CD4-positive, CD25-positive, alpha-beta regulatory T cell (primary cell): ENCODE measurements around the gene GCM1. TPM values are rescaled to one million over a fixed set of nuclear protein-coding genes. Genes with fewer than 3 reads are reported as not detected.
"Not testable (repeated sequence)": the region's sequence is repeated elsewhere in the genome, so short reads cannot be mapped to it uniquely, and the experiment has no call there.

Source experiments
- ATAC-seq, 2 donors: fragments of 150-1000 bp; cut with Tn5 transposase; one replicate each; pipeline ENCODE4 v1.10.0; 2021; ENCODE audit warnings: low read depth in 2 of 2, moderate number of reproducible peaks in 2 of 2, moderate library complexity in 1 of 2
- DNase-seq, 3 donors: peaks; one replicate each; pipeline versions ENCODE4 v3.0.0 to v3.0.0-alpha.2; 2012 to 2022; ENCODE audit warnings: mixed read lengths in 1 of 3
- H3K27ac ChIP-seq: one replicate; pipeline ENCODE4 v1.7.0; 2013; ENCODE audit warnings: mild to moderate bottlenecking, low read length; ENCODE audit not compliant: insufficient read depth, poor library complexity, severe bottlenecking
- H3K27me3 ChIP-seq: one replicate; pipeline ENCODE4 v1.7.0; 2013; ENCODE audit warnings: low read length; ENCODE audit not compliant: control insufficient read depth, insufficient read depth
- H3K36me3 ChIP-seq: one replicate; pipeline ENCODE4 v1.7.0; 2013; ENCODE audit warnings: mild to moderate bottlenecking, low read length, moderate library complexity; ENCODE audit not compliant: control insufficient read depth, insufficient read depth
- H3K4me1 ChIP-seq: 2 replicates; pipeline ENCODE4 v1.7.0; 2013; ENCODE audit warnings: mild to moderate bottlenecking, low read length; ENCODE audit not compliant: insufficient read depth, control insufficient read depth, poor library complexity, severe bottlenecking
- H3K4me3 ChIP-seq: one replicate; pipeline ENCODE4 v1.7.0; 2013; ENCODE audit warnings: low read depth, mild to moderate bottlenecking, low read length, moderate library complexity
- H3K9me3 ChIP-seq, 2 experiments: 1 replicate in 1 of 2; 2 replicates in 1 of 2; pipeline ENCODE4 v1.7.0; 2013; ENCODE audit warnings: low read length in 2 of 2, mild to moderate bottlenecking in 1 of 2, moderate library complexity in 1 of 2; ENCODE audit not compliant: control insufficient read depth in 2 of 2
- H3K27ac Mint-ChIP-seq, 3 donors: one replicate each; pipeline ENCODE4 v1.8.0; 2020 to 2022; ENCODE audit warnings: mild to moderate bottlenecking in 3 of 3, mixed read lengths in 3 of 3, moderate library complexity in 2 of 3
- H3K27me3 Mint-ChIP-seq: one replicate; pipeline ENCODE4 v1.8.0; 2022; ENCODE audit warnings: mild to moderate bottlenecking, mixed read lengths
- H3K36me3 Mint-ChIP-seq: one replicate; pipeline ENCODE4 v1.8.0; 2020; ENCODE audit warnings: mixed read lengths
- H3K4me1 Mint-ChIP-seq, 4 donors: one replicate each; pipeline ENCODE4 v1.8.0; 2020 to 2022; ENCODE audit warnings: mixed read lengths in 4 of 4, mild to moderate bottlenecking in 1 of 4
- H3K4me3 Mint-ChIP-seq, 4 donors: one replicate each; pipeline ENCODE4 v1.8.0; 2020 to 2022; ENCODE audit warnings: mild to moderate bottlenecking in 4 of 4, mixed read lengths in 4 of 4, moderate library complexity in 3 of 4
- H3K9me3 Mint-ChIP-seq, 7 donors: one replicate each; pipeline ENCODE4 v1.8.0; 2020 to 2022; ENCODE audit warnings: mixed read lengths in 7 of 7, mild to moderate bottlenecking in 3 of 7, moderate library complexity in 2 of 7
- polyA plus RNA-seq, 4 donors: library from polyadenylated mRNA; unstranded; fragments of 300-500 nt; fragmentation: Illumina TruSeq; gene quantifications; one replicate each; pipeline ENCODE4 v1.2.3, GENCODE V29; 2021
- total RNA-seq: library from RNA; stranded (reverse); gene quantifications from one replicate; pipeline ENCODE4 v1.2.3, GENCODE V29; 2022

Gene GCM1
- total and polyA plus RNA-seq, 5 donors from 2014 or later: 0.09 to 0.22 (median 0.10) TPM; not detected in 2

GRCh38 chr6:53162606-53163005 is 14.0 kb upstream of the GCM1 start:
- no peaks in the 10 kb centered on the region for H3K9me3 ChIP-seq
- H3K36me3 ChIP-seq: no peaks in the 10 kb centered on the region
- H3K36me3 Mint-ChIP-seq: no peaks in the 10 kb centered on the region
- no peak overlapping the region for H3K27ac ChIP-seq
- H3K4me1 Mint-ChIP-seq: peaks cover 0 to 10% (median 6%) of the 10 kb centered on the region in 4 donors
- H3K4me1 ChIP-seq: peaks cover 4% of the 10 kb centered on the region
- H3K4me3 Mint-ChIP-seq: no peak overlapping the region
- DNase-seq (peak in 1 of 3 donors; percentile 42), ATAC-seq (peak in 1 of 2 donors; percentile 60)
- H3K4me3 ChIP-seq: no peak overlapping the region
- H3K9me3 Mint-ChIP-seq: peaks cover 0 to 1% (median 0%) of the 10 kb centered on the region in 7 donors
- H3K27ac Mint-ChIP-seq: peak overlapping the region; percentile 21 to 60 (median 44)
- no peaks in the 10 kb centered on the region for H3K27me3 ChIP-seq
- H3K27me3 Mint-ChIP-seq: no peaks in the 10 kb centered on the region

- Mint-ChIP-seq H3K27ac (no peak overlapping the region), H3K4me3 (no peak overlapping the region), H3K9me3 (peaks cover 0 to 1% (median 0%) of the 10 kb centered on the region in 7 donors), H3K36me3 (no peaks in the 10 kb centered on the region), H3K27me3 (no peaks in the 10 kb centered on the region), H3K4me1 (peaks cover 0 to 10% (median 6%) of the 10 kb centered on the region in 4 donors)
- no peaks in the 10 kb centered on the region for H3K36me3 ChIP-seq
- no peak overlapping the region for H3K27ac ChIP-seq
- ATAC-seq (no peak), DNase-seq (no peak)
- no peak overlapping the region for H3K4me3 ChIP-seq
- no peaks in the 10 kb centered on the region for H3K9me3 ChIP-seq
- H3K4me1 ChIP-seq: peaks cover 4% of the 10 kb centered on the region
- H3K27me3 ChIP-seq: no peaks in the 10 kb centered on the region
Observed at GRCh38 chr6:53161481-53162009, 12.9 kb upstream of the GCM1 start.

- Histone ChIP-seq H3K9me3 (no peaks in the 10 kb centered on the region), H3K4me3 (no peak overlapping the region), H3K27me3 (no peaks in the 10 kb centered on the region), H3K4me1 (peaks cover 4% of the 10 kb centered on the region), H3K36me3 (no peaks in the 10 kb centered on the region), H3K27ac (no peak overlapping the region)
- no peak for DNase-seq
- Mint-ChIP-seq H3K27me3 (no peaks in the 10 kb centered on the region), H3K36me3 (no peaks in the 10 kb centered on the region), H3K4me3 (no peak overlapping the region), H3K27ac (no peak overlapping the region), H3K4me1 (peaks cover 0 to 10% (median 6%) of the 10 kb centered on the region in 4 donors), H3K9me3 (peaks cover 0 to 1% (median 0%) of the 10 kb centered on the region in 7 donors)
- ATAC-seq: no peak
Observed at GRCh38 chr6:53159558-53159957, 10.9 kb upstream of the GCM1 start.

- not testable (repeated sequence) for H3K4me3 Mint-ChIP-seq, H3K27ac ChIP-seq, H3K27me3 ChIP-seq, H3K9me3 Mint-ChIP-seq, H3K9me3 ChIP-seq, H3K4me3 ChIP-seq, H3K27ac Mint-ChIP-seq, H3K4me1 ChIP-seq, H3K36me3 Mint-ChIP-seq, ATAC-seq, H3K27me3 Mint-ChIP-seq, DNase-seq, H3K36me3 ChIP-seq, H3K4me1 Mint-ChIP-seq
Observed at GRCh38 chr6:53158076-53158475, 9.4 kb upstream of the GCM1 start.

GRCh38 chr6:53155279-53155678 is 6.6 kb upstream of the GCM1 start:
- H3K27ac ChIP-seq, H3K27ac Mint-ChIP-seq, H3K27me3 ChIP-seq, H3K9me3 ChIP-seq, DNase-seq, H3K36me3 ChIP-seq, H3K4me1 ChIP-seq, H3K4me3 ChIP-seq, H3K4me3 Mint-ChIP-seq, H3K4me1 Mint-ChIP-seq, H3K9me3 Mint-ChIP-seq, ATAC-seq, H3K27me3 Mint-ChIP-seq, H3K36me3 Mint-ChIP-seq: not testable (repeated sequence)

- H3K27ac Mint-ChIP-seq: no peak overlapping the region
Observed at GRCh38 chr6:53154794-53155193, 6.2 kb upstream of the GCM1 start.

GRCh38 chr6:53154071-53154470 is 5.4 kb upstream of the GCM1 start:
- H3K27ac Mint-ChIP-seq: no peak overlapping the region
- H3K4me3 Mint-ChIP-seq: no peak overlapping the region
- DNase-seq: no peak
- no peak overlapping the region for H3K4me3 ChIP-seq
- H3K4me1 ChIP-seq: no peaks in the 10 kb centered on the region
- H3K36me3 ChIP-seq: no peaks in the 10 kb centered on the region
- no peaks in the 10 kb centered on the region for H3K9me3 Mint-ChIP-seq
- no peak overlapping the region for H3K27ac ChIP-seq
- no peak for ATAC-seq
- no peaks in the 10 kb centered on the region for H3K9me3 ChIP-seq
- H3K27me3 ChIP-seq: no peaks in the 10 kb centered on the region
- H3K27me3 Mint-ChIP-seq: peaks cover 7% of the 10 kb centered on the region
- H3K4me1 Mint-ChIP-seq: no peaks in the 10 kb centered on the region
- no peaks in the 10 kb centered on the region for H3K36me3 Mint-ChIP-seq

More at GRCh38 chr6:53154794-53155193, 6.2 kb upstream of the GCM1 start:
- H3K4me1 Mint-ChIP-seq: no peaks in the 10 kb centered on the region
- Histone ChIP-seq H3K27ac (no peak overlapping the region), H3K4me3 (no peak overlapping the region), H3K9me3 (no peaks in the 10 kb centered on the region), H3K4me1 (no peaks in the 10 kb centered on the region), H3K36me3 (no peaks in the 10 kb centered on the region), H3K27me3 (no peaks in the 10 kb centered on the region)
- no peak overlapping the region for H3K4me3 Mint-ChIP-seq
- DNase-seq (no peak), ATAC-seq (no peak)
- no peaks in the 10 kb centered on the region for H3K36me3 Mint-ChIP-seq
- no peaks in the 10 kb centered on the region for H3K9me3 Mint-ChIP-seq
- peaks cover 6% of the 10 kb centered on the region for H3K27me3 Mint-ChIP-seq

GRCh38 chr6:53152576-53152975 is 3.9 kb upstream of the GCM1 start:
- Histone ChIP-seq H3K27me3 (no peaks in the 10 kb centered on the region), H3K9me3 (no peaks in the 10 kb centered on the region), H3K4me1 (no peaks in the 10 kb centered on the region), H3K27ac (no peak overlapping the region), H3K36me3 (no peaks in the 10 kb centered on the region), H3K4me3 (no peak overlapping the region)
- Mint-ChIP-seq H3K27me3 (peaks cover 11% of the 10 kb centered on the region), H3K27ac (no peak overlapping the region), H3K4me3 (no peak overlapping the region), H3K4me1 (no peaks in the 10 kb centered on the region), H3K36me3 (no peaks in the 10 kb centered on the region), H3K9me3 (peaks cover 0 to 1% (median 0%) of the 10 kb centered on the region in 7 donors)
- ATAC-seq (no peak), DNase-seq (no peak)
